Measurements from ENCODE around the gene DMPK. TPM values are rescaled to one million over a fixed set of nuclear protein-coding genes. Genes with fewer than 3 reads are reported as not detected.

Gene DMPK
- total and polyA plus RNA-seq, 2 experiments from 2014 or later: 9.8 to 24.0 TPM

- TF ChIP-seq REST (IDR thresholded peaks at IDR 0.05; ENCODE audit: unreplicated experiment) (no peak), ZNF114 (CRISPR knock-in tag; IDR thresholded peaks at IDR 0.05) (no peak)
Observed at GRCh38 chr19:45821570-45821969, 39.3 kb upstream of the DMPK start (continued).

DNA sequence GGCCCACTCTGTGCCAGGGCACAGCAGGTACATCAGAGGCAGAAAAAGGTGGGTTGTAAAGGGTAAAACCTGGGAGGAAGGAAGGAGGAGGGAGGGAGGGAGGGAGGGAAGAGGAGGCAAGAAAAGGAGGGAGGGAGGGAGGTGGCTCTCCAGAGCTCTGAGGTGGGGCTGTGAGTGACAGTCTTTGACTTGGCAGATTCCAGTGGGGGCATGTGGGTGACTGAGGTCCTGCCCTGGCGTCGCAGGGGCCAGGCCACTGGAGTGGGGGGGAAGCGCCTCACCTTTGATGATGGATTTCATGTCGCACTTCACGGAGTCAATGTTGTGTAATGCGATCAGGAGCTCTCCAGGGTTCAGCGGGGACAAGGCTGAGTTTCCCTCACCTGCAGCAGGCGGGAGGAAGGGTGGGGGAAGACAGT is 38.8 kb upstream of the DMPK start:
- Mint-ChIP-seq H3K4me1 (peaks cover 36% of the 10 kb centered on the region), H3K9me3 (no peaks in the 10 kb centered on the region), H3K27ac (no peak overlapping the region), H3K4me3 (no peak overlapping the region), H3K36me3 (ENCODE audit: low read depth) (peaks cover 53% of the 10 kb centered on the region), H3K27me3 (ENCODE audit: insufficient read depth, low read depth, poor library complexity) (peaks cover 23% of the 10 kb centered on the region)
- H3K4me3 ChIP-seq: no peak overlapping the region
- H3K36me3 ChIP-seq (ENCODE audit: insufficient read depth): no peaks in the 10 kb centered on the region; the same call in 1 of the 2 replicates
- H3K9me2 ChIP-seq (ENCODE audit: insufficient read depth): no peaks in the 10 kb centered on the region
- ATAC-seq (no peak), DNase-seq (ENCODE audit: low spot score) (no peak)
- no peaks in the 10 kb centered on the region; the same call in 1 of the 2 replicates for H4K20me1 ChIP-seq (replicated peaks; ENCODE audit: insufficient read depth)
- peaks cover 27% of the 10 kb centered on the region; the same call in 1 of the 2 replicates for H3F3A ChIP-seq (replicated peaks; ENCODE audit: low read depth)
- TF ChIP-seq REST (IDR thresholded peaks at IDR 0.05; ENCODE audit: unreplicated experiment) (no peak), POLR2AphosphoS5 (IDR thresholded peaks at IDR 0.05; ENCODE audit: low read depth) (no peak), CREB1 (CRISPR knock-in tag; IDR thresholded peaks at IDR 0.05; ENCODE audit: low read depth) (no peak), JUNB (IDR thresholded peaks at IDR 0.05; ENCODE audit: unreplicated experiment) (no peak), STAT1 (IDR thresholded peaks at IDR 0.05; ENCODE audit: unreplicated experiment) (no peak), ZNF114 (CRISPR knock-in tag; IDR thresholded peaks at IDR 0.05) (no peak), NANOG (IDR thresholded peaks at IDR 0.05; ENCODE audit: borderline replicate concordance) (no peak), ETS1 (IDR thresholded peaks at IDR 0.05) (no peak), EZH2 (IDR thresholded peaks at IDR 0.05; ENCODE audit: low read depth, unreplicated experiment) (no peak)
- TF ChIP-seq, protein P1, sequence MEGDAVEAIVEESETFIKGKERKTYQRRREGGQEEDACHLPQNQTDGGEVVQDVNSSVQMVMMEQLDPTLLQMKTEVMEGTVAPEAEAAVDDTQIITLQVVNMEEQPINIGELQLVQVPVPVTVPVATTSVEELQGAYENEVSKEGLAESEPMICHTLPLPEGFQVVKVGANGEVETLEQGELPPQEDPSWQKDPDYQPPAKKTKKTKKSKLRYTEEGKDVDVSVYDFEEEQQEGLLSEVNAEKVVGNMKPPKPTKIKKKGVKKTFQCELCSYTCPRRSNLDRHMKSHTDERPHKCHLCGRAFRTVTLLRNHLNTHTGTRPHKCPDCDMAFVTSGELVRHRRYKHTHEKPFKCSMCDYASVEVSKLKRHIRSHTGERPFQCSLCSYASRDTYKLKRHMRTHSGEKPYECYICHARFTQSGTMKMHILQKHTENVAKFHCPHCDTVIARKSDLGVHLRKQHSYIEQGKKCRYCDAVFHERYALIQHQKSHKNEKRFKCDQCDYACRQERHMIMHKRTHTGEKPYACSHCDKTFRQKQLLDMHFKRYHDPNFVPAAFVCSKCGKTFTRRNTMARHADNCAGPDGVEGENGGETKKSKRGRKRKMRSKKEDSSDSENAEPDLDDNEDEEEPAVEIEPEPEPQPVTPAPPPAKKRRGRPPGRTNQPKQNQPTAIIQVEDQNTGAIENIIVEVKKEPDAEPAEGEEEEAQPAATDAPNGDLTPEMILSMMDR (conservative IDR thresholded peaks at IDR 0.05; ENCODE audit: low read depth in 2 of 2): no peak
- H3K27me3 ChIP-seq (ENCODE audit: insufficient read depth): no peaks in the 10 kb centered on the region
- H3K4me1 ChIP-seq (ENCODE audit: insufficient read depth): peaks cover 27% of the 10 kb centered on the region
- H3K4me2 ChIP-seq: no peak overlapping the region
- H3K27ac ChIP-seq (ENCODE audit: low read depth): no peak overlapping the region
- H2AFZ ChIP-seq: no peak overlapping the region
- H3K79me2 ChIP-seq (replicated peaks; ENCODE audit: insufficient read depth): no peaks in the 10 kb centered on the region

Measured in GM23338 (cell line).